HG03442 (cell line): ENCODE measurements around the gene GARIN5B.
"Not testable (repeated sequence)": the region's sequence is repeated elsewhere in the genome, so short reads cannot be mapped to it uniquely, and the experiment has no call there.

Experiments
- ATAC-seq: cut with Tn5 transposase; IDR thresholded peaks from one replicate; pipeline ENCODE4 v1.9.1; 2021; ENCODE audit warnings: mild to moderate bottlenecking, moderate library complexity; ENCODE audit not compliant: unreplicated experiment

GARIN5B gene

DNA sequence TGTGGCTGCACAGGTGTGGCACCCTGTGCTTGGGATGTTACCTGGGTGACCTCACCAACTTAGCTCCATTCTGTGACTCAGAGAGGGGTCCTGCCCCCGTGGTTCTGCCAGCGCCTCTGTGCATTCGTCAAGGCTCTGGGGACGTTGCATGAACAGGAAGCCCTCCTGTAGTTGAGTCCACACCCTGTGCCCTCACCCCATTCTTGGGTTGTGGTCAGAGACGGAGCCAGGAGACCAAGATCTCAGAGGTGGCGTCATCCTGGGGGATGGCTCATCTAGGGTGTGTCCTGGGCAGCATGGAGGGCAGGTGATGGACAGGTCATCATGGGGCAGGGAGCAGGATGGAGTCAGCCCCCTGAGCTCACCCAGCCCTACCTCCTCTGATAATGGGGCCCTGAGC, 11.0 kb downstream of the GARIN5B start:
- ATAC-seq = no peak

- no peak for ATAC-seq
Measured at GRCh38 chr19:55350620-55351315, 12.3 kb downstream of the GARIN5B start.

- ATAC-seq = no peak
Measured at GRCh38 chr19:55348317-55349034, 14.6 kb downstream of the GARIN5B start.

GRCh38 chr19:55347442-55348009, 15.5 kb downstream of the GARIN5B start:
- ATAC-seq = no peak

DNA sequence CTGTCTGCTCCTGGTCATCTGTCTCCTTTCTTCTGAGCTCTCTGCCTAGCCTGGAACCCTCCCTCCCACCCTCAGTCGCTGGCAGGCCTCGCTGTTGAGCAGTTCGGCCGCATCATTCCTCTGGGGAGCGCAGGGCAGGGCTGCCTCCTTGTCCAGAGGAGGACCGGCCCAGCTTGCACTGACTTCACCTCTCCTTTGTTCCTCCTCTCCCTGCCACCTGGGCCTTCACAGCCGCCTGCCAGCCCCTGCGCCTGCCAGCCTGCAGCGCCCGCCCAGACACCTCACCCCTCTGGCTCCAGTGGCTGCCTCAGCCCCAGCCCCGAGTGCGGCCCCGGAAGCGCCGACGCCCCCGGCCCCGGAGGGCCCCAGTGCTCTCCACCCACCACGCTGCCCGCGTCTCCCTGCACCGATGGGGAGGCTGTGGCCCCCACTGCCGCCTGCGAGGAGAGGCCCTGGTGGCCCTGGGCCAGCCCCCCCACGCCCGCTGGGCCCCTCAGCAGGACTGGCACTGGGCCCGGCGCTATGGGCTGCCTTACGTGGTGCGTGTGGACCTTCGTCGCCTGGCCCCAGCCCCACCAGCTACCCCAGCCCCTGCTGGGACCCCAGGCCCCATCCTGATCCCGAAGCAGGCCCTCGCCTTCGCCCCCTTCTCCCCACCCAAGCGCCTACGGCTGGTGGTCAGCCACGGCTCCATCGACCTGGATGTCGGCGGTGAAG, 16.2 kb downstream of the GARIN5B start:
- no peak for ATAC-seq

DNA sequence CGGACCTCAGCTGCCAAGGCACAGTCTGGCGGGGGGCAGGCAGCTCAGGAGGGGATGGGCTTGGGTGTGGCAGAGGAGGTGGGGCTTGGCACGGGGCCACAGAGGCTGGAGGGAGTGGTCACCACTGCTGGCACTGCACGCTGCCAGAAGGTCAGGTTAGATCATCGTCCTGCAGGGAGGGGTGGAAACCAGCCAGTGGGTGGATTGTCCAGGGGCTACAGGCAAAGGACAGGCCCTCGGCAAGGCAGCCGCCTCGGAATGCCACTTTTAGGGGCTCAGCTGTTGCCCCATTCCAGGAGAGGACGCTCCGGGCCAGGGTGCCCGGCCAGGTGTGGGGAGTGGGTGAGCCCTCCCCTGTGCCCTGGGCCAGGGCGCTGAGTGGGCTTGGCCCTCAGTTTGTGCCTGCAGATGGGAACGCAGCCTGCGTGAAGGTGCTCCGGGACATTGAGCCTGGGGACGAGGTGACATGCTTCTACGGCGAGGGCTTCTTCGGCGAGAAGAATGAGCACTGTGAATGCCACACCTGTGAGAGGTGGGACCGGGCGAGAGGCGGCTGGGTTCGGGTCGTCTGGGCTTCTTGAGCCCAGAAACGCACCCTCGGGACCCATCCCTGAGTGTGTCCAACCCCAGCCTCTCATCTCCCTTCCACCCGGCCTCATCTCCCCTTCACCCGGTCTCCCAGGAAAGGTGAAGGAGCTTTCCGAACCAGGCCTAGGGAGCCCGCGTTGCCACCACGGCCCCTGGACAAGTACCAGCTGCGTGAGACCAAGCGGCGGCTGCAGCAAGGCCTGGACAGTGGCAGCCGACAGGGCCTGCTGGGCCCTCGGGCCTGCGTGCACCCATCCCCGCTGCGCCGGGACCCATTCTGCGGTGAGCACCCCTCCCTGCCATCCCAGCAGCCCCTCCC, 17.0 kb downstream of the GARIN5B start:
- ATAC-seq = no peak

DNA sequence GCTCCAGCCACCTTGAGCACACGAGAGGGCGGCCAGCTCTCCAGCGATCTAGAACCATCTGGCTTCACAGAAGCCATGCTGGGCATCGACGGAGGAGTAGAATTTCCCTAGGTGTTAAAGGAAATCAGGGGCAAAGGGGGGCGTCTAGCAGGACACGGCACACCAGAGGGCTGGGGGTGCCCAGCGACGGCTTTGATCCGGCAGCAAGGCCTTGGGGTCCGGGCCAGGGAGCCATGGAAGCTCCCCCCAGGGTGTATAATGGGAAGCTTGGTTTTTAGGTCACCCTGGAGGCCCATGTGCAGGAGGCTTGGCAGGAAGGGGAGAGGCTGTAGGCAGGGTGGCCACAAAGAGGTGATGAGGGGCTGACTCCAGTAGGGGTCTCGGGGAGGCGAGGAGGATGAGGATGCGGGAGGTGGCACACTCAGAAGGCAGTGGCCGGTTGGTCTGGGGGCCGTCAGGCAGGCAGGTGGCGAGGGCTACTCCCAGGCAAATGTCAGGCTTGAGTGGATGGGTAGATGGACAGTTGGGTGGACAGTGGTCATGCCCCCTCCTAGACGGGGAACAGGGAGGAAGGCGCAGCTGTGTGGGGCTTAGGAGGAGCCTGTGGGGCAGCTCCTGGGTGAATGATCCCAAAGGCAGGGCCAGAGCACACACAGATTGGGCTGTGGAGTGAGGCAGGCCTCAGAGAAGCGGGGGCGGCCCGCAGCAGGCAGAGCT, 17.8 kb downstream of the GARIN5B start:
- ATAC-seq = no peak

DNA sequence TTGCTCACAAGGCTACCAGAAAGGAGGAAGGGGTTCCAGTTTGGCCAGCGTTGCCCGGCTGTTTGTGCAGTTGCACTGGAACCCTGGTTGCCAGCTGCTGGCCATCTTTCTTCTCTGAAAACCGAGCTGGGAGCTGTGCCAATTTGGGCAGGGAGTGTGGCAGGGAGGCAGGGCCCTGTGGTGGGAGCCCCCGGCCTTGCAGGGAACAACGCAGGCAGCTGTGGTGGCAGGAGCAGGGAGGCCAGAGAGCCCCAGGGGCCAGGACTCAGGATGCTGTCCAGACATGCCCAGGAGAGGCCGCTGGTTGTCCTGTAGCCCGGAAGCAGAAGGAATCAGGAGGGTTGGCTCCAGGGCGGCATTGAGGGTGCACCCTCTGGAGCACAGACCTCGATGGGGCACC, 18.6 kb downstream of the GARIN5B start:
- ATAC-seq = no peak

DNA sequence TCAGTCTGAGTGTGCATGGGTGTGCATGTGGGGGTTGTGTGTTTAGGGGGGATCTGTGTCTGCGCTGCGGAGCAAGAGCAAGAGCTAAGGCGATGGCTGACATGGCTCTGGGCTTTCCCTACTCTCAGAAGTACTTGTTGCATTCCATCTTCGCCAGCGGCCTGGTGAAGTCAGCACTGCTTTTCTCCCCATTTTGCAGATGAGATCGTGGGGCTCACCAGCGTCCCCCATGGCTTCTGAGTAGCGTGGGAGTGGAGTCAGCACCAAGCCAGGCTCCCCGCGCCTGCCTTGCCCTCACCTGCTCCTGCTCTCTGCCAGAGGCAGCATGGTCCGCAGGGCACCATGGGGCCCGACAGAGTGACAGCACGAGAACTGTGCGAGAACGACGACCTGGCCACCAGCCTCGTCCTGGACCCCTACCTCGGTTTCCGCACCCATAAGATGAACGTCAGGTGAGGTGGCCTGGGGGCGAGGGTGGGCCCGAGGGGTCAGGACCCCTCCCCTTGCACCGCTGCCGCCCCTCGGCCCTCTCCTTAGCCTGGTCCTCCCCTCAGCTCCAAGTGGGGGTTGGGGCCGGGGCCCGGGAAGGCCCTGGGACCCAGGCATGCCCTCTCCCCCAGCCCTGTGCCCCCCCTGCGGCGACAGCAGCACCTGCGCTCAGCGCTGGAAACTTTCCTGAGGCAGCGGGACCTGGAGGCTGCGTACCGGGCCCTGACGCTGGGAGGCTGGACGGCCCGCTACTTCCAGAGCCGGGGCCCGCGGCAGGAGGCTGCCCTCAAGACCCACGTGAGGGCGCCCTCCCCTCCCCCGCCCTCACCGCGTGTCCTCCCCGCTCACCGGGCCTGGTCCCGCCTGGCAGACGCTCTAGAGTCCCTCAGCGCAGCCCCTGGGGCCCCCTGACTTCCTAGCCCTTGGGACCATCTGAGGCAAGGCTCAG, 21.2 kb downstream of the GARIN5B start:
- no peak for ATAC-seq

DNA sequence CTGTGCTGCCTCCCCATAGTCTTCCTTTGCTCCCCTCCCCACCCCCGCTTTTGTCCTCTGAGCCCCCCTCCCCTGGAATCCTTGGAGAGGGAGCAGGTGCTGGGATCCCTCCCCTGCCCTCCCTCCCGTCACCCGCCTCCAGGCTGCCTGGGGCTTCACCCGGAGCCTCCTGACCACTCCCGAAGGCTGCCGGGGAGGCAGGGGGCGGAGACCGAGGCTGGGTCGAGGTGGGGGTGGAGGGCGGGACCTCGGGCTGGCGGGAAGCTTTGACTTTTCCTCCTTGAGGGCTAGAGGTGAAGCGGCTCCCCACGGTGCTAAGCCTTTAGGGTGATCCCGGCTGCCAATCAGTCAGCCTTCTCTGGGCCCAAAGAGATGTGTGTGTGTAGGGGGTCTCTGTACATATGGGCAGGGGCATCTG, 21.9 kb downstream of the GARIN5B start:
- ATAC-seq = no peak

DNA sequence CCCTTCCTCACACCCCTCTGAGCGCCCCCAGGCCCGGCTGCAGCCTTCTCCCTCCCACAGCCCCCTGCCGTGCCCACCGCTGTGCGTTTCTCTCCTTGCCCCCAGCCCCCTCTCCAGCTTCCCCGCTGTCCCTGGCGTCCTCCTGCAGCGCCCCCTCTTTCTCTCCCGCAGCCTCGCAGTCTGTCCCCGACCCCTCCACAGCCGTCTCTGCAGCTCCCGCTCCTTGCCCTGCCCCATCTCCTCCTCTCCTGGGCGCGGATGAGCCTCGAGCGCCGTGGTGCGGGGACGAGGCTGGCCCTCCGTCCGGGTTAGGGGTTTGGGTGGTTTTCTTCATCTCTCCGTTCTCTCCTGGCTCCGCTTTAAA, 22.3 kb downstream of the GARIN5B start:
- ATAC-seq = no peak

- ATAC-seq = no peak
Measured at GRCh38 chr19:55339889-55340783, 22.9 kb downstream of the GARIN5B start.

- peak; percentile 78 for ATAC-seq
Measured at GRCh38 chr19:55339105-55339888, 23.8 kb downstream of the GARIN5B start, which contains the start of gene KMT5C. Gene KMT5C, plus strand, starts transcription at chr19:55339876. Its CDS starts 2,061 bp downstream, at chr19:55341937.

- ATAC-seq = no peak
Measured at GRCh38 chr19:55336101-55336500, 27.0 kb downstream of the GARIN5B start.

DNA sequence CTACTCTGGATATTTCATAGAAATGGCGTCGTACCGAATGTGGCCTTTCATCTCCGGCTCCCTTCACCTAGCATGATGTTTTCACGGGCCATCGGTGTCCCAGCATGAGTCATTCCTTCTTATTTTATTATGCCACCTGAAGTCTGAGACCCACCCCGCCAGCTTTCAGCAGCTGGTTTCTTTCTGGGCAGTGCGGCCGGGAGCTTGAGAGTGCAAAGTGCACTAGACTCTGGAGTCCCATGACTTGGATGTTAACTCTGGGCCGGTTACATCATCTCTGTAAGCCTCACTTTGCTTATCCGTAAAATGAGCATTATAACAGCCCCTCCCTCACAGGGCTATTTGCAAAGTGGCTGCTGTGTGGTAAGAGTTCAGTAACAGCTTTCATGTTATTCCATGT, 29.2 kb downstream of the GARIN5B start:
- no peak for ATAC-seq

DNA sequence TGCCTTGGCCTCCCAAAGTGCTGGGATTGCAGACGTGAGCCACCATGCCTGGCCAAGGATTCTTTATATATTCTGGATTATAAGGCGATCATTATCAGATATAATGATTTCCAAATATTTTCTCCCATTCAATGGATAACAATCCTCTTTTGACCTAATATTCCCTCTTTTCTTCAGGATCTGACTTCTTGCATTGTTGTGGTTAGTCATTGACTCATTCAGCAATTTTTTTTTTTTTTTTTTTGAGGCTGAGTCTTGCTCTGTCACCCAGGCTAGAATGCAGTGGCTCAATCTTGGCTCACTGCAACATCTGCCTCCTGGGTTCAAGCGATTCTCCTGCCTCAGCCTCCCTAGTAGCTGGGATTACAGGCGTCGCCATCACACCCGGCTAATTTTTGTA, 33.3 kb downstream of the GARIN5B start:
- ATAC-seq = not testable (repeated sequence)

- ATAC-seq = not testable (repeated sequence)
Measured at GRCh38 chr19:55328774-55329318, 34.2 kb downstream of the GARIN5B start.
